ENCODE results near the gene USP43.
"Not testable (repeated sequence)": the region's sequence is repeated elsewhere in the genome, so short reads cannot be mapped to it uniquely, and the experiment has no call there.

The USP43 gene

GRCh38 chr17:9644910-9645751, at the start of gene USP43:
Gene USP43, plus strand, starts transcription at chr17:9645517. Its CDS starts 116 bp downstream, at chr17:9645633.
- no peak for FAIRE-seq

GRCh38 chr17:9597638-9598037, 47.7 kb upstream of the USP43 start:
- not testable (repeated sequence) for FAIRE-seq

- FAIRE-seq = no peak
These were observed 46.7 kb upstream of the USP43 start for GRCh38 chr17:9598661-9599060.

GRCh38 chr17:9604583-9604982, 40.7 kb upstream of the USP43 start:
- FAIRE-seq = not testable (repeated sequence)

GRCh38 chr17:9606453-9606852, 38.9 kb upstream of the USP43 start:
- no peak for FAIRE-seq

GRCh38 chr17:9607058-9607457, 38.3 kb upstream of the USP43 start:
- not testable (repeated sequence) for FAIRE-seq

- no peak for FAIRE-seq
These were observed 33.8 kb upstream of the USP43 start for GRCh38 chr17:9611557-9611956.

- no peak for FAIRE-seq
These were observed 33.3 kb upstream of the USP43 start for GRCh38 chr17:9612006-9612405.

- no peak for FAIRE-seq
These were observed 29.8 kb upstream of the USP43 start for GRCh38 chr17:9615486-9615885.

GRCh38 chr17:9622961-9623360, 22.4 kb upstream of the USP43 start:
- FAIRE-seq = no peak

GRCh38 chr17:9628509-9628908, 16.8 kb upstream of the USP43 start:
- no peak for FAIRE-seq

- FAIRE-seq = no peak
These were observed 12.6 kb upstream of the USP43 start for GRCh38 chr17:9632741-9633140.

GRCh38 chr17:9635340-9635739, 10.0 kb upstream of the USP43 start:
- FAIRE-seq = no peak

- no peak for FAIRE-seq
These were observed 8.8 kb upstream of the USP43 start for GRCh38 chr17:9636501-9636900.

- FAIRE-seq = not testable (repeated sequence)
These were observed 4.9 kb upstream of the USP43 start for GRCh38 chr17:9640388-9640787.

- no peak for FAIRE-seq
These were observed 1.7 kb upstream of the USP43 start for GRCh38 chr17:9643611-9644010.

GRCh38 chr17:9645851-9646545, 681 bp downstream of the USP43 start:
- FAIRE-seq = no peak

GRCh38 chr17:9646546-9646885, 1.2 kb downstream of the USP43 start:
- no peak for FAIRE-seq

- no peak for FAIRE-seq
These were observed 1.7 kb downstream of the USP43 start for GRCh38 chr17:9647014-9647413.

GRCh38 chr17:9648521-9649110, 3.3 kb downstream of the USP43 start:
- no peak for FAIRE-seq

GRCh38 chr17:9658593-9659211, 13.4 kb downstream of the USP43 start:
- no peak for FAIRE-seq

GRCh38 chr17:9661027-9661426, 15.7 kb downstream of the USP43 start:
- no peak for FAIRE-seq

- not testable (repeated sequence) for FAIRE-seq
These were observed 18.2 kb downstream of the USP43 start for GRCh38 chr17:9663511-9663910.

Measured in G401.6 (cell line).